GM12878 (cell line): ENCODE results near the gene KRTAP5-10.
"Not testable (repeated sequence)": the region's sequence is repeated elsewhere in the genome, so short reads cannot be mapped to it uniquely, and the experiment has no call there.

Source experiments
- CREB1 ChIP-seq: IDR thresholded peaks from 2 replicates; pipeline ENCODE4 v1.6.1; 2012; ENCODE audit warnings: low read depth, mild to moderate bottlenecking, inconsistent platforms
- ZNF384 ChIP-seq: IDR thresholded peaks from 2 replicates; pipeline ENCODE4 v1.6.1; 2012; ENCODE audit warnings: low read depth, mild to moderate bottlenecking, low read length, improper control_type of control experiment, borderline replicate concordance

DNA sequence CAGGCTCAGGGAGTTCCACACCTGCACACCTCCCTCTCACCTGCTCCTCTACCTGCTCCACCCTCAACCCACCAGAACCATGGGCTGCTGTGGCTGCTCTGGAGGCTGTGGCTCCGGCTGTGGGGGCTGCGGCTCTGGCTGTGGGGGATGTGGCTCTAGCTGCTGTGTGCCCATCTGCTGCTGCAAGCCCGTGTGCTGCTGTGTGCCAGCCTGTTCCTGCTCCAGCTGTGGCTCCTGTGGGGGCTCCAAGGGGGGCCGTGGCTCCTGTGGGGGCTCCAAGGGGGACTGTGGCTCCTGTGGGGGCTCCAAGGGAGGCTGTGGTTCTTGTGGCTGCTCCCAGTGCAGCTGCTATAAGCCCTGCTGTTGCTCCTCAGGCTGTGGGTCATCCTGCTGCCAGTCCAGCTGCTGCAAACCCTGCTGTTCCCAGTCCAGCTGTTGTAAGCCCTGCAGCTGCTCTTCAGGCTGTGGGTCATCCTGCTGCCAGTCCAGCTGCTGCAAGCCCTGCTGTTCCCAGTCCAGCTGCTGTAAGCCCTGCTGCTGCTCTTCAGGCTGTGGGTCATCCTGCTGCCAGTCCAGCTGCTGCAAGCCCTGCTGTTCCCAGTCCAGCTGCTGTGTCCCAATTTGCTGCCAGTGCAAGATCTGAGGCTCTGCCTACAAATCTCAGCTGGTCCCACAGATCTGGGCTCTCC lies 27.2 kb upstream of the KRTAP5-10 start, which contains the start of gene KRTAP5-8:
- TF ChIP-seq CREB1, ZNF384: not testable (repeated sequence)
